Right lobe of liver (tissue), 4 donors: Measurements from ENCODE around the gene ANKS1B.

Experiments used
- CTCF ChIP-seq, 4 donors: fragments of 200-600 bp in 3 of 4; fragments of 450-650 bp in 1 of 4; IDR thresholded peaks; one replicate each; pipeline versions ENCODE4 v1.5.1 to v1.8.0; 2016 to 2022; ENCODE audit warnings: antibody characterized with exemption in 4 of 4, mild to moderate bottlenecking in 2 of 4
- POLR2A ChIP-seq: fragments of 450-650 bp; IDR thresholded peaks from one replicate; pipeline ENCODE4 v1.6.1; 2017; ENCODE audit warnings: antibody characterized with exemption, mild to moderate bottlenecking
- donor health status: DM: no; HTN: no; CAD: no.
- donor health status: DM: no; HTN: no; CAD: no.
- donor health status: DM: no; HTN: yes; CAD: no.

GRCh38 chr12:99192489-99192888 lies 792.2 kb downstream of the ANKS1B start:
- no peak for TF ChIP-seq POLR2A
- TF ChIP-seq CTCF (IDR thresholded peaks at IDR 0.05), result no peak
